HepG2 (cell line): ENCODE results near the gene PPP4C. TPM values are rescaled to one million over a fixed set of nuclear protein-coding genes. Genes with fewer than 3 reads are reported as not detected.
A peak's percentile ranks its signal among the peaks of the same experiment; 100 is the strongest.

Experiments used
- ATAC-seq: fragments of 200-7000 bp; cut with Tn5 transposase; 3 replicates; pipeline ENCODE4 v1.9.1; 2020; ENCODE audit warnings: mild to moderate bottlenecking, moderate library complexity
- BruUV-seq: library from RNA; stranded (reverse); fragments of 400-500 nt; replicated peaks from 2 replicates; lab custom pipeline; 2021; lab: Mats Ljungman, UMichigan
- CTCF ChIA-PET: fragments of 300-600 bp; formaldehyde crosslinking; extraction: SDS; loops from one replicate; lab custom pipeline; 2021; ENCODE audit warnings: low total read pairs, inconsistent platforms, low intra/inter-chr PET ratio; lab: Yijun Ruan, JAX
- POLR2A ChIA-PET: fragments of 350-600 bp; sonication (Branson Sonifier 250); formaldehyde crosslinking; loops from one replicate; lab custom pipeline; 2020; ENCODE audit warnings: antibody characterized with exemption, inconsistent platforms; lab: Yijun Ruan, JAX
- DNase-seq: peaks from one replicate; pipeline ENCODE4 v3.0.0-alpha.2; 2015; ENCODE audit warnings: low spot score
- FAIRE-seq: peaks from 3 replicates; lab custom pipeline; 2011; peaks lifted over from hg19 to GRCh38; lab: Jason Lieb, UNC
- H2AFZ ChIP-seq: one replicate; pipeline ENCODE4 v1.6.1; 2011; ENCODE audit warnings: low read length, inconsistent platforms
- H3K27ac ChIP-seq: fragments of 300-600 bp; 3 replicates; pipeline ENCODE4 v1.8.0; 2011; ENCODE audit warnings: mixed run types, mild to moderate bottlenecking, mixed read lengths, low read length, inconsistent platforms; ENCODE audit not compliant: insufficient read depth; ENCODE audit errors: extremely low read length
- H3K27me3 ChIP-seq, 2 experiments: fragments of 200-600 bp in 1 of 2; 2 replicates in 1 of 2; 3 replicates in 1 of 2; pipeline versions ENCODE4 v1.6.0 to v1.8.0; 2011; ENCODE audit warnings: low read length in 2 of 2, mild to moderate bottlenecking in 2 of 2, moderate library complexity in 2 of 2, inconsistent platforms in 1 of 2; ENCODE audit not compliant: insufficient read depth in 2 of 2, control insufficient read depth in 1 of 2
- H3K36me3 ChIP-seq, 2 experiments: fragments of 200-600 bp in 1 of 2; replicated peaks in 1 of 2; 2 replicates in 1 of 2; 3 replicates in 1 of 2; pipeline versions ENCODE4 v1.5.1 to v1.8.0; 2011; ENCODE audit warnings: low read length in 2 of 2, inconsistent platforms in 1 of 2; ENCODE audit not compliant: insufficient read depth in 2 of 2, control insufficient read depth in 1 of 2
- H3K4me1 ChIP-seq: 2 replicates; pipeline ENCODE4 v1.5.1; 2012; ENCODE audit warnings: low read length, inconsistent platforms; ENCODE audit not compliant: insufficient read depth
- H3K4me2 ChIP-seq: 2 replicates; pipeline ENCODE4 v1.6.0; 2011; ENCODE audit warnings: low read depth, low read length, inconsistent platforms
- H3K4me3 ChIP-seq, 3 experiments: fragments of 200-600 bp in 1 of 3; sonication (generic), shearing (Covaris generic) in 1 of 3; replicated peaks in 1 of 3; 2 replicates each; pipeline ENCODE4 v1.5.1; 2011 to 2016; ENCODE audit warnings: low read length in 3 of 3, inconsistent platforms in 2 of 3, low read depth in 2 of 3, mild to moderate bottlenecking in 2 of 3, control low read depth in 1 of 3, mixed read lengths in 1 of 3; ENCODE audit not compliant: insufficient read depth in 1 of 3
- H3K79me2 ChIP-seq: one replicate; pipeline ENCODE4 v1.6.1; 2011; ENCODE audit warnings: low read length, inconsistent platforms; ENCODE audit not compliant: insufficient read depth
- H3K9ac ChIP-seq: 2 replicates; pipeline ENCODE4 v1.6.0; 2011; ENCODE audit warnings: mild to moderate bottlenecking, low read depth, low read length, inconsistent platforms; ENCODE audit not compliant: insufficient read depth
- H3K9me3 ChIP-seq: 2 replicates; pipeline ENCODE4 v1.5.1; 2012; ENCODE audit warnings: mild to moderate bottlenecking, low read length
- H4K20me1 ChIP-seq: 2 replicates; pipeline ENCODE4 v1.6.0; 2011; ENCODE audit warnings: inconsistent platforms, mild to moderate bottlenecking, low read length, moderate library complexity; ENCODE audit not compliant: insufficient read depth
- AGO1 ChIP-seq: fragments of 200-400 bp; formaldehyde crosslinking; IDR thresholded peaks from 2 replicates; pipeline ENCODE4 v1.6.1; 2017; ENCODE audit warnings: mild to moderate bottlenecking, low read depth, low read length, moderate library complexity; ENCODE audit not compliant: poor library complexity, severe bottlenecking
- FOXC1 ChIP-seq: sonication (generic); formaldehyde crosslinking; IDR thresholded peaks from 2 replicates; pipeline ENCODE4 v1.8.0; 2022; ENCODE audit warnings: mild to moderate bottlenecking, missing genetic modification reagents, borderline replicate concordance
- NFIC ChIP-seq: IDR thresholded peaks from 2 replicates; pipeline ENCODE4 v1.6.1; 2012; ENCODE audit warnings: mild to moderate bottlenecking, low read length, inconsistent platforms
- NFKB2 ChIP-seq: sonication (generic); formaldehyde crosslinking; IDR thresholded peaks from 2 replicates; pipeline ENCODE4 v1.4.0; 2020; ENCODE audit warnings: missing genetic modification reagents, borderline replicate concordance
- RBM22 ChIP-seq: fragments of 200-400 bp; formaldehyde crosslinking; optimal IDR thresholded peaks from 2 replicates; pipeline ENCODE3; 2017; ENCODE audit warnings: mild to moderate bottlenecking, low read length, moderate library complexity
- ZFP82 ChIP-seq: sonication (generic); formaldehyde crosslinking; IDR thresholded peaks from 2 replicates; pipeline ENCODE4 v1.5.1; 2020; ENCODE audit warnings: mild to moderate bottlenecking, missing genetic modification reagents, borderline replicate concordance
- ZNF121 ChIP-seq: sonication (generic); formaldehyde crosslinking; IDR thresholded peaks from 2 replicates; pipeline ENCODE4 v1.5.0; 2020; ENCODE audit warnings: mild to moderate bottlenecking, missing genetic modification reagents
- ZNF335 ChIP-seq: sonication (generic); formaldehyde crosslinking; IDR thresholded peaks from 2 replicates; pipeline ENCODE4 v1.4.0; 2020; ENCODE audit warnings: missing genetic modification reagents
- ZNF605 ChIP-seq: sonication (generic); formaldehyde crosslinking; IDR thresholded peaks from 2 replicates; pipeline ENCODE4 v1.8.0; 2022; ENCODE audit warnings: mild to moderate bottlenecking, missing genetic modification reagents
- ZNF672 ChIP-seq: sonication (generic); formaldehyde crosslinking; IDR thresholded peaks from 2 replicates; pipeline ENCODE4 v1.8.1; 2022; ENCODE audit warnings: missing genetic modification reagents
- WGBS: methylation state at CpG from one replicate; pipeline ENCODE4 v1.1.6; 2017; ENCODE audit warnings: low lambda C conversion rate; 5-methylcytosine and 5-hydroxymethylcytosine counted together
- in situ Hi-C: cut with HindIII; loops from 2 replicates; pipeline ENCODE4 v1.10.0; 2017; ENCODE audit warnings: low pct_unique_long_range_greater_than_20kb; ENCODE audit not compliant: extremely low pct_ligation_motif_present
- intact Hi-C: fragments of 100-400 bp; cut with micrococcal nuclease; formaldehyde crosslinking; loops from one replicate; pipeline ENCODE4 v1.10.0; 2022; ENCODE audit not compliant: unreplicated experiment
- polyA plus RNA-seq, 8 experiments: library from polyadenylated mRNA; depleted of rRNA in 3 of 8; stranded (reverse) in 7 of 8; unstranded in 1 of 8; fragments of >200 nt; fragmentation: Illumina TruSeq in 4 of 8; extraction: Trizol in 4 of 8; gene quantifications; 2 replicates each; pipeline versions ENCODE4 v1.2.1 to v1.2.3, GENCODE V29; 2011 to 2016; ENCODE audit warnings: low read depth in 4 of 8, missing spikeins in 1 of 8, mixed read lengths in 1 of 8; ENCODE audit not compliant: insufficient read depth in 1 of 8
- total RNA-seq, 5 experiments: library from RNA; depleted of rRNA; stranded (reverse); fragments of >200 nt; fragmentation: Illumina TruSeq; extraction: Trizol; gene quantifications; 2 replicates each; pipeline ENCODE4 v1.2.3, GENCODE V29; 2016; ENCODE audit warnings: low read depth in 1 of 5
- TF ChIP-seq, protein P1 (sequence below): sonication (generic); formaldehyde crosslinking; IDR thresholded peaks from 2 replicates; pipeline ENCODE4 v1.4.0; 2020; ENCODE audit warnings: mild to moderate bottlenecking, missing genetic modification reagents

Gene PPP4C
- total and polyA plus RNA-seq, 2 of the 13 experiments (the other 11 are each of a cell fraction or from before 2014, with no cell fraction given): 176 to 220 TPM

DNA sequence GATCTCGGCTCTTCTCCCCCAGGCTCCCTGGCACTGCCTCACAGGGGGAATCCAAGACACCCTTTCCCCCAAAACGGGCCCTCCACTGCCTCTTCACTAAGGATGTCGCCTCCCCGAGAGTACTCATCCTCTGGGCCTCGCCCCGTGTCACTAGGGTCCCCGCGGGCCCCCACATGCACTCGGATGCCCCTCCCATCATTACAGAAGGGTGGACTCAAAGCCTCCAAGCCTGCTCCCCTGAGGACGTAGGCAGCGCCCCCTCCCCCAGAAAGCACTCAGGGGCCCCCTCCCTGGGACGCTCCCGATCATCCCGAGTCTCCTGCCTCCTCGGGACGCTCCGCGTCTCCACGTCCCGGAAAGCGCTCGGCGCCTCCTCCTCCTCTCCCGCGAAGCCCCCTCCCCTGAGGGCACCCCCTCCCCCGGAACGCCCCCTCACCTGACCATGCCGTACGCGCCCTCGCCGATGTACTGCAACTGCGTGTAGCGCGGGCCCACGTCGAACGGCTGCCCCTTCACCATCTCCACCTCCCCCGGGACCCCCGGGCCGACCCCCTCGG lies 46.9 kb downstream of the PPP4C start (continued):
- TF ChIP-seq AGO1 (peak; percentile 7), ZNF605 (no peak), NFKB2 (CRISPR knock-in tag) (0 out of 2 replicates have a peak, but pooled peaks have one; percentile 59), FOXC1 (CRISPR knock-in tag) (no peak; the same call in 1 of the 2 replicates), ZNF672 (CRISPR knock-in tag) (no peak)

GRCh38 chr16:30124985-30125379 lies 49.2 kb downstream of the PPP4C start:
- Histone ChIP-seq H4K20me1 (no peaks in the 10 kb centered on the region), H3K4me1 (peaks cover 72% of the 10 kb centered on the region), H3K4me2 (no peak overlapping the region)
- no peak for DNase-seq
- no peak for TF ChIP-seq RBM22
- no peak for TF ChIP-seq ZNF335 (CRISPR knock-in tag)
- 0 out of 2 replicates have a peak, but pooled peaks have one; percentile 49 for TF ChIP-seq ZFP82
- TF ChIP-seq, protein P1, sequence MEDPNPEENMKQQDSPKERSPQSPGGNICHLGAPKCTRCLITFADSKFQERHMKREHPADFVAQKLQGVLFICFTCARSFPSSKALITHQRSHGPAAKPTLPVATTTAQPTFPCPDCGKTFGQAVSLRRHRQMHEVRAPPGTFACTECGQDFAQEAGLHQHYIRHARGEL (CRISPR knock-in tag): no peak
- TF ChIP-seq ZNF121 (CRISPR knock-in tag): peak; percentile 83
- TF ChIP-seq NFIC: no peak
- TF ChIP-seq, all 625 proteins: peak for 2
- Histone ChIP-seq H3K27ac (no peak overlapping the region), H3K4me3 (no peak overlapping the region), H3K36me3 (no peaks in the 10 kb centered on the region; a peak in 1 of 5 replicates), H3K9me3 (no peaks in the 10 kb centered on the region), H3K79me2 (no peaks in the 10 kb centered on the region), H3K9ac (no peak overlapping the region), H2AFZ (no peak overlapping the region), H3K27me3 (no peaks in the 10 kb centered on the region)
- 92% methylated on average over 4 of the region's 4 CpGs for WGBS
- ChIA-PET CTCF (no interaction called here), POLR2A (interaction anchor here (1.8 to 4.1 kb wide), 4 partner anchors 12 to 58 kb away, joined by 6 to 28 read pairs (median 17); partner anchors contain the start of genes CORO1A, GDPD3 and TBX6)
- ATAC-seq (no peak), FAIRE-seq (no peak)
- in situ Hi-C loops (no loop called here), intact Hi-C loops (no loop called here)
- BruUV-seq: no TSS peak
